SKM-1 (cell line): Measurements from ENCODE around the gene CEACAM18.
"Not testable (repeated sequence)": the region's sequence is repeated elsewhere in the genome, so short reads cannot be mapped to it uniquely, and the experiment has no call there.

Experiments
- DNase-seq: peaks from one replicate; lab custom pipeline; 2025; ENCODE audit not compliant: unreplicated experiment; lab: John Stamatoyannopoulos, UW

The CEACAM18 gene

DNA sequence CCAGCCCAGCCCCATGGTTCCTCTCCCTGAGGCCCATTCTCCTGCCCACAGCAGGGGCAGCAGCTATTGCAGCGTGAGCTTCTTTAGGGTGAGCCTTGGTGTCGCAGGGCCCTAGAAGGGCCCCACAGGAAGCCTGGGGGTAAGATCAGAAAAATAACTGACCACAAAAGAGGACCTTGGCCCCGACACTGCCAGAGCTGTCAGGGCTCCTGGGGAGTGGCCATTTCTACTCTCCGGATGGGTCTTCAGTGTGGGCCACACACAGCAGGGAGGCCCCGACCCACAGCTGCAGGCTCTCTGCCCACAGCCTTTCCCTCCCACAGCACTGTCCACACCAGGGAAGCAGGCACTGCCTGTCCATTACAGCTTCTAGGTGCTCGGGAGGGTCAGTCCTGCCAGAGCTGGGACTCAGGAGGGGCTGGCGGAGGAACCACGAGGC lies 16.6 kb upstream of the CEACAM18 start:
- peak; percentile 37 for DNase-seq

- no peak for DNase-seq
These were observed 16.1 kb upstream of the CEACAM18 start for GRCh38 chr19:51462276-51462675.

- no peak for DNase-seq
These were observed 15.7 kb upstream of the CEACAM18 start for GRCh38 chr19:51462681-51463080.

DNA sequence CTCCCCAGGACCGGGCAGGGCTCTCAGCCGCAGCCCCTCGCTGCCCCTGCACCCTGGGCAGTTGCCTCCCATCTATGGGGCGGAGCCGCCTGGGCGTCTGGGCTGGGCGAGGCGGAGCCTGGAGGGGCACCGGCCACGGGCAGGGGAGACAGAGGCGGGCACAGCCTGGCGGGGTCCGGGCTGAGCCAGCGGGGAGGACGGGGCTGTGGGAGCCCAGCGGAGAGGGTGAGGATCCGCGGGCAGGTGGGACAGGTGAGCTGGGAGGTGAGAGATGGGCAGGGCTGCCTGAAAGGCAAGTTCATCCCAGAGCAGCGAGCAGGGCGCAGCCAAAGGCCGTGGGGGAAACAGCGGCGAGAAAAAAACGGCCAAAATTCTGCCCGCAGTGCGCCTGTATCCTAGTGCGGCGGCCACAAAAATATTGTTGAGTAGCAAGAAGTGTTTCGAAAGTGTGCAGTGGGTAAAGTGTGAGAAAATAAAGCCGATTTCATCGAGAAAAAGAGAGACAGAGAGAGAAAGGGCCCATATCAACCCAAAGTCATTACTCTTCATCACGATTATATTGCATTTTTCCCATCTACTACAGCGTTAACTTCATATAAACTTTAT lies 14.3 kb upstream of the CEACAM18 start:
- DNase-seq = not testable (repeated sequence)

GRCh38 chr19:51466723-51467122 lies 11.6 kb upstream of the CEACAM18 start:
- DNase-seq = no peak

GRCh38 chr19:51467864-51468544 lies 10.3 kb upstream of the CEACAM18 start:
- DNase-seq = no peak

DNA sequence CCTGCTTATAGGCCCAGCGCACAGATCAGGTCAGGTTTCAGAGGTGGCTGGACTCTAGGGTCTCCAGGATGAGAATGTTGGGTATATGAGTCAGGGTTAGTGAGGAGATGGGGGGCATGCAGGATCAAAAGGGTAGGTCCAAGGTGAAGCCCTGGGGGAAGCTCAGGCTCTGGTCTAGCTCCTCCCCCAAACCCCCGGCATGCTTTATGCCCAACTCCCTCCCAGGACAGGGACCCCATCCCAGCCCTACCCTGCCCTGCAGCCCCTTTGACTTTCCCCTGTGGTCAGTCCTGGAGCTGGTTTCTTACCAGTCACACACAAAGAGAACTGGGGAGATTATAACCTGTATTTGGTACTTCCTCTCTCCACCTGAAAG lies 9.8 kb upstream of the CEACAM18 start:
- no peak for DNase-seq

GRCh38 chr19:51469162-51469561 lies 9.2 kb upstream of the CEACAM18 start:
- DNase-seq = no peak

DNA sequence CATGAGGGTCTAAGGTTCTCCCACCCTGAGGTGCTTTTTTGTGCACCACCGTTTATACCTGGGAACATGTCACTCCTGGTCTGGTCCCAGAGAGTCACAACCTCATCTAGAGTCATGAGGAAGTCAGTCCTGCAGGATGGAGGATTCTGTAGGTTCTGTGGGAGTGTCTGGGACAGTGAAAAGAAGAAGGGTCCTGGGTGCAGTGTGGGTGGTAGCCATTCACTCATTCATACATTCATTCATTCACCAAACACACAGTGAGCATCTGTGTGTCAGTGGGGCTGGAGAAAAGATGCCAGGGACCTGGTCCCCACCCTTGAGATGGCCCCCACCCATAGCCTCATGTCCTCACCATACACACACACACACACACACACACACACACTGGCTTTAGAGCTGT lies 8.7 kb upstream of the CEACAM18 start:
- no peak for DNase-seq

DNA sequence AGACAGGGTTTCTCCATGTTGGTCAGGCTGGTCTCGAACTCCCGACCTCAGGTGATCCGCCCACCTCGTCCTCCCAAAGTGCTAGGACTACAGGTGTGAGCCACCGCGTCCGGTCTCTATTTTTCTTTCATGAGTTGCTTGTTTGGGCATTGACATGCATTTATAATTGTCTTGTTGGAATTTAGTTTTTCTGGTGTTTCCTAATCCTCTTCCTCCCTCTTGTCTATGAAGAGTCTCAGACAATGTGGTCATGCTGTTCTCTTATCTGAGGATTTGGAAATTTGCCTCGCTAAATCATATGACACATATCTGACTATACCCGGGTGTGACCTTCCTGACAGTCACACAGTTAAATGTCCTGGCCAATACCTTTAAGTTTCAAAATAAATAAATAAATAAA lies 7.4 kb upstream of the CEACAM18 start:
- no peak for DNase-seq

DNA sequence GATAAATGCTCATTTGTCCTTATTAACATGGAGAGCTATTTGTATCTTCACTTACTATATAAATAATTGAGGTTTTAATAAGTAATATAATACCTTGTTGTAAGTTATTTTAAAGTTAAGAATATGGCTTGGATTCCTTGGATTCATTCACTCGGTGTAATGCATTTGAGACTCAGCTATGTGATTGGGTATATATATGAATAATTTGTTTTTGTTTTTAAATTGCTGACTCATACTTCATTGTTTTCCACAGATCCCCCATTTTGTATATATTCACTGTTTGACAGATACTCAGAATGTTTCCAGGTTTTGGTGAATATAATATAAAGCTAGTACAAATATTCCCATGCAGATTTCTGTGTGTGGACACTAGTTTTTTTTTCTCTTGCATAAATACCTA lies 6.8 kb upstream of the CEACAM18 start:
- no peak for DNase-seq

- no peak for DNase-seq
These were observed 5.7 kb upstream of the CEACAM18 start for GRCh38 chr19:51472607-51473006.

- DNase-seq = peak; percentile 15
These were observed 5.2 kb upstream of the CEACAM18 start for GRCh38 chr19:51473009-51473707.

- no peak for DNase-seq
These were observed 2.2 kb upstream of the CEACAM18 start for GRCh38 chr19:51476164-51476563.

DNA sequence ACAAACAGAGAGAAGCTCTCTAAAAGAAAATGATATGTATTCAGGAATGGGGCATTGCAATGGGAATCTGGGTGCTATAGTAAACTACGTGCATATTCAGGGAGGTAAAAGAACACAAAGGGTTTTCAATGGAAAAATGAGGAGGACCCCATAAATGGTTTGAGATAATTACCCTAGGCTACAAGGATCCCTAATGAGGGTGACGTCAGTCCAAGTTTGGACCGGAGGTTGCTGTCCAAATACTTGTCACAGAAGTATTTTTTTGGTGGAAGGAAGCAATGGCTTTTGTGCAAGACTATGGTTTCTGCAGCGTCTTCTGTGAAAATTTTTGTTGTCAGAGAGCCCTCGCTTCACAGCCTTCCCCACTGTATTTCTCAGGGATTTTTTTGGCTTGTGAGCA lies 995 bp upstream of the CEACAM18 start:
- DNase-seq = no peak

- DNase-seq = no peak
These were observed 1.4 kb downstream of the CEACAM18 start for GRCh38 chr19:51479531-51480331.

DNA sequence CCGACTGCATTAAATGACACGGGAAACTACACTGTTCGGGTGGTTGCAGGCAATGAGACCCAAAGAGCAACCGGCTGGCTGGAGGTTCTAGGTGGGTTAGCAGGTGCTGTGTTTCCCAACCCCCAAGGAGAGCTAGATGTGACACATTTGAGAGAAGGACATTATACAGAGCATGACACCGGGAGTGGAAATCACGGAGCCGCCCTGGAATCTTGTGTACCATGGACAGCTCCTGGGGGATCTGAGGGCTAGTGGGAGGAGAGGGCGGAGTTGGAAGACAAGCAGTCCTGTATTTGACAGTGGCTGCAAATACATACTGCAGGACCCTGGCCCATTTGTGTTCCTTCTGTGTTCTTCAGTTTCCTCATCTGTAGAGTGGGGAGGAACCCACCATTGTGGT lies 2.3 kb downstream of the CEACAM18 start:
- DNase-seq = no peak

DNA sequence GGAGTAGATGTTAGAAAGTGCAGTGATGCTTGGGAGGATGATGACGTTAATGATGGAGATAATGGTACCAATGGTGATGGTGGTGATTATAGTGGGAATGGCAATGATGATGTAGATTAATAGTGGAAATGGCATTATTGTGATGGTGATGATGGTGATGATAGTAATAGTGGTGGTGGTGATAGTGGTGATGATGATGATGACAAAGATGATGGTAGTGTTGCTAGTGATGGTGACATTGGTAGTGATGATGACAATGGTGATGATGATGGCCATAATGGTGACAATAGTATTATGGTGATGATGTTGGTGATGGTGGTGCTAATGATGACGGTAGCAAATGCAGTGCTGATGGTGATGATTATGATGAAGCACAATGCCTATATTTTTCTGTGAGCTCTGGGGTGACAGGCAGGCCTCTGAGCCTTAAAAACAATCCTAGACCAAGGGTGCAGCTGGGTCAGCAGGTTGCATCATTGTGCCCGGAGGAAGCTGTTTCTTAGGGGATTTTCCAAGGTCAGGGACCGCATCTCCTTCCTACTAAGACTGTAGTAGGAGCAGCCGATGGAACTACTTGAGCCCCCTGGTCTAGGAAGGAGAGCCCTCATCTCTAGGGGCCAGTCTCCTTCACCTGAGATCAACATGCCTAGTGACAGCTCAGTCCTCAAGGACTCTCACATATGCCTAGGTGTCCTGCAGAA lies 7.8 kb downstream of the CEACAM18 start:
- DNase-seq = no peak

DNA sequence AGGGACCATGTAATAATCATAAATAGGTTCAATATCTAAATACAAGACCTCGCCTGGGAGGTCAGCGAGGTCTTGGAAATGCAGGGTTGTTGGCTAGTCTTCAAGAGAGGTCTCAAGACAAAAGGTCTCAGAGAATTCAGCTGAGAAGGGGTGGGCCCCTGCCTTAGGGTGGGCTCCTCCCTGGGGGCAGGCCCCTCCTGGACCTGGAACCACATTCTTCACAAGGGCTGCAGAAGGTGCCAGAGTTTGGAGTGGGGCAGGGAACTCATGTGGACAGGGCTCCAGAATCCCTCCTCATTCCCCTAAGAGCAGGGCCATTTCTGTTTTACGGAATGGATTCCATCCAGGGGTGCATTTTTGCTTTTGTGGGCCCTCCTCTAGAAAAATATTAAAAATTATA lies 10.2 kb downstream of the CEACAM18 start:
- no peak for DNase-seq

GRCh38 chr19:51489113-51489512 lies 10.8 kb downstream of the CEACAM18 start:
- no peak for DNase-seq

DNA sequence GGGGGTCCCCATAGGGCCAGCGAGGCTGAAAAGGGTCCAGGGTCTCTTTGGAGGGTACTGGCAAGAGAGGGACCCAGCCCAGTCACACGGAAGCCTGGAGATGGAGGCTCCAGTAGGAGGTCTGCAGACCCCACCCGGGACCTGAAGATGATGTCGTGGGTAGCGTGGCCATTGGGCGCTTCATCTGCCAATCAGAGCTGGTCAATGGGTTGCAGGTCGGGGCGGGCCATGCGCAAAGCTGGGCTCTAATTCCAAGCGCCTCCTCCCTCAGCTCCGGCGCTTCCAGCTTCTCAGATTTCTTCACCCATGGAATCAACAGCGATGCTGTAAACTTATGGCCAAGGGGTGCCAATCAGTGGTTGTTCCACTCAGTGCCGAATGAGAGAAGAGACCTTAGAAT lies 12.3 kb downstream of the CEACAM18 start:
- no peak for DNase-seq
